HepG2 (cell line): Measurements from ENCODE around the gene AP5Z1.

Experiments
- CTCF ChIP-seq: sonication (generic); formaldehyde crosslinking; IDR thresholded peaks from 2 replicates; pipeline ENCODE4 v1.5.0; 2020; ENCODE audit warnings: mild to moderate bottlenecking, missing genetic modification reagents, moderate library complexity
- ELF4 ChIP-seq: sonication (generic); formaldehyde crosslinking; IDR thresholded peaks from 2 replicates; pipeline ENCODE4 v1.5.0; 2020; ENCODE audit warnings: missing genetic modification reagents, mild to moderate bottlenecking, moderate library complexity, borderline replicate concordance
- KAT2B ChIP-seq: fragments of 150-350 bp; IDR thresholded peaks from 2 replicates; pipeline ENCODE4 v1.6.1; 2014; ENCODE audit warnings: low read depth, low read length, borderline replicate concordance
- MED8 ChIP-seq: sonication (generic); formaldehyde crosslinking; IDR thresholded peaks from 2 replicates; pipeline ENCODE4 v1.8.1; 2023; ENCODE audit warnings: mild to moderate bottlenecking, missing genetic modification reagents; ENCODE audit not compliant: insufficient replicate concordance
- MXI1 ChIP-seq: IDR thresholded peaks from 3 replicates; pipeline ENCODE4 v1.6.1; 2012; ENCODE audit warnings: low read depth, low read length, inconsistent platforms, borderline replicate concordance
- SAP130 ChIP-seq: IDR thresholded peaks from 2 replicates; pipeline ENCODE4 v1.6.1; 2016; ENCODE audit warnings: low read depth
- TCF7L2 ChIP-seq: IDR thresholded peaks from 2 replicates; pipeline ENCODE4 v1.6.1; 2011; ENCODE audit warnings: mild to moderate bottlenecking, low read depth, low read length, moderate library complexity
- ZNF235 ChIP-seq: sonication (generic); formaldehyde crosslinking; IDR thresholded peaks from 2 replicates; pipeline ENCODE4 v1.8.1; 2023; ENCODE audit warnings: mild to moderate bottlenecking, missing genetic modification reagents, borderline replicate concordance
- ZNF367 ChIP-seq: sonication (generic); formaldehyde crosslinking; IDR thresholded peaks from 2 replicates; pipeline ENCODE4 v1.4.0; 2020; ENCODE audit warnings: missing genetic modification reagents, borderline replicate concordance

GRCh38 chr7:4834601-4835397 is 59.4 kb downstream of the AP5Z1 start:
- TF ChIP-seq ZNF235 (CRISPR knock-in tag) (no peak), ZNF367 (CRISPR knock-in tag) (no peak), CTCF (CRISPR knock-in tag) (no peak), MED8 (CRISPR knock-in tag) (no peak), SAP130 (CRISPR knock-in tag) (no peak), ELF4 (no peak), TCF7L2 (no peak), MXI1 (no peak), KAT2B (no peak)
